Erythroblast (primary cell): Measurements from ENCODE around the gene MAGI1.

Source experiments
- GATA1 ChIP-seq: IDR thresholded peaks from 2 replicates; pipeline ENCODE4 v1.6.1; 2011; ENCODE audit warnings: low read depth, mild to moderate bottlenecking, control low read depth, low read length, moderate library complexity
- POLR2A ChIP-seq: IDR thresholded peaks from 2 replicates; pipeline ENCODE4 v1.6.1; 2011; ENCODE audit warnings: mild to moderate bottlenecking, low read length

DNA sequence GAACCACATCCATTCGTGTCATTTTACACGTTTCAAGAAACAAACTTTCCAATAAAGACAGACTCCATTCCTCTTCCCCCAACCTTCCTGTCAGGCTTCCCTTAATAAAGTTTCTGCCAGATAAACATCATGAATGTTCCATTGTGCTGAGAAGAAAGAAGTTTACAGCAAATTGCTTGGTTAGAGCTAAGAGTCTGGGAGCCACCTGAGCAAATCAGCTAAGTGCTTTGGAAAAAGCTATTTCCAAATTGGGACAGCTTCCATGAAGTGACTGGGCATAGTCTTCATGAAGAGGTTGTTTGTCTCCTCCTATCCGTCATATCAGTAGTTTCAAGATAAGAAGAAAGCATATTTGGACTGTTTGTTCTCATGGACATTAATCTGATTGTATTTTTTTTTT lies 77.0 kb downstream of the MAGI1 start:
- no peak for TF ChIP-seq POLR2A
- TF ChIP-seq GATA1, result no peak
